HepG2 (cell line): ENCODE measurements around the gene MLX. TPM values are rescaled to one million over a fixed set of nuclear protein-coding genes. Genes with fewer than 3 reads are reported as not detected.

Experiments
- CEBPG ChIP-seq: IDR thresholded peaks from 2 replicates; pipeline ENCODE4 v1.6.1; 2016
- CENPT ChIP-seq: sonication (generic); formaldehyde crosslinking; IDR thresholded peaks from 2 replicates; pipeline ENCODE4 v1.8.0; 2022; ENCODE audit warnings: low read depth, mild to moderate bottlenecking, moderate library complexity, missing genetic modification reagents
- ETS1 ChIP-seq: sonication (generic); formaldehyde crosslinking; IDR thresholded peaks from 2 replicates; pipeline ENCODE4 v1.4.0; 2020; ENCODE audit warnings: missing genetic modification reagents
- HBP1 ChIP-seq: IDR thresholded peaks from 2 replicates; pipeline ENCODE4 v1.6.1; 2016; ENCODE audit warnings: low read depth, control low read depth
- HNF4A ChIP-seq: sonication (generic); formaldehyde crosslinking; IDR thresholded peaks from 2 replicates; pipeline ENCODE4 v1.4.0; 2020; ENCODE audit warnings: missing genetic modification reagents
- KDM3A ChIP-seq: IDR thresholded peaks from 2 replicates; pipeline ENCODE4 v1.6.1; 2018; ENCODE audit warnings: low read depth, missing compliant biosample characterization
- KMT2A ChIP-seq: sonication (generic); formaldehyde crosslinking; IDR thresholded peaks from 2 replicates; pipeline ENCODE4 v1.4.0; 2020; ENCODE audit warnings: missing genetic modification reagents
- LBX2 ChIP-seq: sonication (generic); formaldehyde crosslinking; IDR thresholded peaks from 2 replicates; pipeline ENCODE4 v1.5.0; 2020; ENCODE audit warnings: missing genetic modification reagents, mild to moderate bottlenecking, borderline replicate concordance
- MAFF ChIP-seq: IDR thresholded peaks from 2 replicates; pipeline ENCODE4 v1.6.1; 2011; ENCODE audit warnings: low read depth, low read length, improper control_type of control experiment
- NCOA1 ChIP-seq: sonication (generic); formaldehyde crosslinking; IDR thresholded peaks from 2 replicates; pipeline ENCODE4 v1.9.0; 2021; ENCODE audit warnings: missing genetic modification reagents
- REPIN1 ChIP-seq: sonication (generic); formaldehyde crosslinking; IDR thresholded peaks from 2 replicates; pipeline ENCODE4 v1.8.0; 2022; ENCODE audit warnings: missing genetic modification reagents, low read depth, mild to moderate bottlenecking, borderline replicate concordance
- SOX13 ChIP-seq, 3 experiments: fragments of 450-650 bp in 1 of 3; sonication (generic) in 1 of 3; formaldehyde crosslinking in 1 of 3; IDR thresholded peaks in 2 of 3; conservative IDR thresholded peaks in 1 of 3; 2 replicates each; pipeline versions ENCODE4 v1.5.0 to v1.6.1; 2016 to 2020; ENCODE audit warnings: antibody characterized with exemption in 1 of 3, mild to moderate bottlenecking in 1 of 3, missing compliant biosample characterization in 1 of 3, missing genetic modification reagents in 1 of 3, moderate library complexity in 1 of 3
- SP4 ChIP-seq: sonication (generic); formaldehyde crosslinking; IDR thresholded peaks from 2 replicates; pipeline ENCODE4 v1.8.1; 2023; ENCODE audit warnings: mild to moderate bottlenecking, missing genetic modification reagents
- TMF1 ChIP-seq: sonication (generic); formaldehyde crosslinking; IDR thresholded peaks from 2 replicates; pipeline ENCODE4 v1.8.1; 2022; ENCODE audit warnings: low read depth, missing genetic modification reagents
- ZNF17 ChIP-seq: sonication (generic); formaldehyde crosslinking; IDR thresholded peaks from 2 replicates; pipeline ENCODE4 v1.5.0; 2020; ENCODE audit warnings: mild to moderate bottlenecking, missing genetic modification reagents
- ZNF282 ChIP-seq: fragments of 450-650 bp; IDR thresholded peaks from 2 replicates; pipeline ENCODE4 v1.6.1; 2018; ENCODE audit not compliant: partially characterized antibody
- ZNF317 ChIP-seq: sonication (generic); formaldehyde crosslinking; IDR thresholded peaks from 2 replicates; pipeline ENCODE4 v1.5.0; 2020; ENCODE audit warnings: mild to moderate bottlenecking, missing genetic modification reagents
- ZNF441 ChIP-seq: sonication (generic); formaldehyde crosslinking; IDR thresholded peaks from 2 replicates; pipeline ENCODE4 v1.7.0; 2021; ENCODE audit warnings: missing genetic modification reagents, borderline replicate concordance
- ZNF501 ChIP-seq: sonication (generic); formaldehyde crosslinking; IDR thresholded peaks from 2 replicates; pipeline ENCODE4 v1.5.1; 2020; ENCODE audit warnings: mild to moderate bottlenecking, moderate library complexity, missing genetic modification reagents
- ZNF563 ChIP-seq: sonication (generic); formaldehyde crosslinking; IDR thresholded peaks from 2 replicates; pipeline ENCODE4 v1.8.0; 2022; ENCODE audit warnings: mild to moderate bottlenecking, moderate library complexity, missing genetic modification reagents
- ZNF615 ChIP-seq: sonication (generic); formaldehyde crosslinking; IDR thresholded peaks from 2 replicates; pipeline ENCODE4 v1.5.0; 2020; ENCODE audit warnings: mild to moderate bottlenecking, missing genetic modification reagents, borderline replicate concordance
- ZNF652 ChIP-seq: IDR thresholded peaks from 2 replicates; pipeline ENCODE4 v1.6.1; 2016; ENCODE audit warnings: low read depth, borderline replicate concordance
- ZNF746 ChIP-seq: sonication (generic); formaldehyde crosslinking; IDR thresholded peaks from 2 replicates; pipeline ENCODE4 v1.8.0; 2022; ENCODE audit warnings: mild to moderate bottlenecking, missing genetic modification reagents
- ZNF776 ChIP-seq: sonication (generic); formaldehyde crosslinking; IDR thresholded peaks from 2 replicates; pipeline ENCODE4 v1.4.0; 2020; ENCODE audit warnings: mild to moderate bottlenecking, missing genetic modification reagents
- ZSCAN20 ChIP-seq: sonication (generic); formaldehyde crosslinking; IDR thresholded peaks from 2 replicates; pipeline ENCODE4 v1.4.0; 2020; ENCODE audit warnings: missing genetic modification reagents, mild to moderate bottlenecking, borderline replicate concordance
- polyA plus RNA-seq, 8 experiments: library from polyadenylated mRNA; depleted of rRNA in 3 of 8; stranded (reverse) in 7 of 8; unstranded in 1 of 8; fragments of >200 nt; fragmentation: Illumina TruSeq in 4 of 8; extraction: Trizol in 4 of 8; gene quantifications; 2 replicates each; pipeline versions ENCODE4 v1.2.1 to v1.2.3, GENCODE V29; 2011 to 2016; ENCODE audit warnings: low read depth in 4 of 8, missing spikeins in 1 of 8, mixed read lengths in 1 of 8; ENCODE audit not compliant: insufficient read depth in 1 of 8
- total RNA-seq, 5 experiments: library from RNA; depleted of rRNA; stranded (reverse); fragments of >200 nt; fragmentation: Illumina TruSeq; extraction: Trizol; gene quantifications; 2 replicates each; pipeline ENCODE4 v1.2.3, GENCODE V29; 2016; ENCODE audit warnings: low read depth in 1 of 5

Gene MLX
- total and polyA plus RNA-seq, 2 of the 13 experiments (the other 11 are each of a cell fraction or from before 2014, with no cell fraction given), result 38.9 to 74.4 TPM

- TF ChIP-seq NCOA1 (CRISPR knock-in tag) (0 out of 2 replicates have a peak, but pooled peaks have one; percentile 36), CEBPG (CRISPR knock-in tag) (0 out of 2 replicates have a peak, but pooled peaks have one; percentile 36), REPIN1 (CRISPR knock-in tag) (peak; percentile 97), CENPT (CRISPR knock-in tag) (no peak; the same call in 1 of the 2 replicates), ZNF17 (no peak), KMT2A (CRISPR knock-in tag) (peak; percentile 91), MAFF (no peak; the same call in 1 of the 2 replicates), ZNF652 (no peak), HBP1 (CRISPR knock-in tag) (peak; percentile 23; the same call in 1 of the 2 replicates), ZNF563 (CRISPR knock-in tag) (no peak), ZNF282 (no peak), ZSCAN20 (CRISPR knock-in tag) (0 out of 2 replicates have a peak, but pooled peaks have one; percentile 32), ZNF317 (no peak), LBX2 (CRISPR knock-in tag) (no peak), ZNF501 (CRISPR knock-in tag) (peak; percentile 78), TMF1 (CRISPR knock-in tag) (peak; percentile 91), ZNF615 (CRISPR knock-in tag) (no peak), KDM3A (CRISPR knock-in tag) (no peak), ETS1 (no peak; the same call in 1 of the 2 replicates), ZNF776 (CRISPR knock-in tag) (no peak; the same call in 1 of the 2 replicates), SP4 (CRISPR knock-in tag) (no peak; the same call in 1 of the 2 replicates), ZNF746 (CRISPR knock-in tag) (peak; percentile 72), HNF4A (CRISPR knock-in tag) (peak; percentile 59), ZNF441 (CRISPR knock-in tag) (peak; percentile 82; the same call in 1 of the 2 replicates), SOX13 (IDR thresholded peaks at IDR 0.05) (0 out of 2 replicates have a peak, but pooled peaks have one; percentile 18), SOX13 (CRISPR knock-in tag; conservative IDR thresholded peaks at IDR 0.05 in 1 of 2, IDR thresholded peaks at IDR 0.05 in 1 of 2) (peak in 1 of 2 experiments; percentile 70; a peak in 1 of 4 replicates)
Measured at GRCh38 chr17:42536372-42537155, 30.3 kb upstream of the MLX start (continued).
